GM19023 (cell line): ENCODE measurements around the gene TUBGCP2.
"Not testable (repeated sequence)": the region's sequence is repeated elsewhere in the genome, so short reads cannot be mapped to it uniquely, and the experiment has no call there.

Experiments used
- ATAC-seq: cut with Tn5 transposase; IDR thresholded peaks from one replicate; pipeline ENCODE4 v1.9.1; 2021; ENCODE audit warnings: mild to moderate bottlenecking, moderate library complexity; ENCODE audit not compliant: unreplicated experiment

The TUBGCP2 gene

GRCh38 chr10:133249975-133250754 lies 58.5 kb downstream of the TUBGCP2 start:
- no peak for ATAC-seq

GRCh38 chr10:133249094-133249780 lies 59.4 kb downstream of the TUBGCP2 start:
- ATAC-seq: no peak

DNA sequence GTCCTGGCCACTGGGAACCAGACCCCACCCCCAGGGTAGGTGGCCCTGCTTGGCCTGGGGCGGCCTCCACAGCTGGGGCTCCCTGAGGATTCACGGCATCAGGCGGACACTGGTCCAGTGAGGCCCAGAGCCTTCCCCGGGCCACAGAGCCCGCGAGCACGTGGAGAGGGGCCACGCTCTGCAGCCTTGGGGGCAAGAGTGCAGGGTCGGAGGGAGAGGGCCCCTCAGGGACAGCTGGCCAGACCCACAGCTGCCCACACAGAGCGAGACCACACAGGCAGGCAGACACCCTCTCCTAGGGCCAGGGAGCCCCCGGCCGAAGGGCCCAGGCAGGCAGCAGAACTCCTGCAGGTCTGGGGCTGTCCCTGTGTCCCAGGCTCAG lies 60.3 kb downstream of the TUBGCP2 start:
- ATAC-seq: no peak

- ATAC-seq: no peak
Measured at GRCh38 chr10:133247681-133248333, 60.9 kb downstream of the TUBGCP2 start.

DNA sequence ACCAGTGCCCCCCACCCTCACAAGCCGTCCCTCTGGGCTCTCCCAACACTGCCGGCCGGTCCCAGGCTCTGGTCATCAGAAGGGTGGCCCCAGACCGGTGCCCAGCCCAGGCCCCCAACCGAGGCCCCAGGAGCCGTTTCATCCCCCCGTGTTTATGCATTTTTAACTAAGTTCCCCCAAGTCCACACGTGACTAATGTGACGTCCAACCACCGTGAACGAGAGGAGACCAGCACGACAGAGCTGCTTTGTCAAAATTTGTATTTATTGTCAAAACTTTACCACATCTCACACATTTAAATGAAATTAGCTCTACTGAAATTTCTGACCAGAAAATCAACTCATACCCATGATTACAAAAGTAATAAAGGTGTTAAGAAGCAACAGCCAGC lies 62.4 kb downstream of the TUBGCP2 start:
- ATAC-seq: no peak

DNA sequence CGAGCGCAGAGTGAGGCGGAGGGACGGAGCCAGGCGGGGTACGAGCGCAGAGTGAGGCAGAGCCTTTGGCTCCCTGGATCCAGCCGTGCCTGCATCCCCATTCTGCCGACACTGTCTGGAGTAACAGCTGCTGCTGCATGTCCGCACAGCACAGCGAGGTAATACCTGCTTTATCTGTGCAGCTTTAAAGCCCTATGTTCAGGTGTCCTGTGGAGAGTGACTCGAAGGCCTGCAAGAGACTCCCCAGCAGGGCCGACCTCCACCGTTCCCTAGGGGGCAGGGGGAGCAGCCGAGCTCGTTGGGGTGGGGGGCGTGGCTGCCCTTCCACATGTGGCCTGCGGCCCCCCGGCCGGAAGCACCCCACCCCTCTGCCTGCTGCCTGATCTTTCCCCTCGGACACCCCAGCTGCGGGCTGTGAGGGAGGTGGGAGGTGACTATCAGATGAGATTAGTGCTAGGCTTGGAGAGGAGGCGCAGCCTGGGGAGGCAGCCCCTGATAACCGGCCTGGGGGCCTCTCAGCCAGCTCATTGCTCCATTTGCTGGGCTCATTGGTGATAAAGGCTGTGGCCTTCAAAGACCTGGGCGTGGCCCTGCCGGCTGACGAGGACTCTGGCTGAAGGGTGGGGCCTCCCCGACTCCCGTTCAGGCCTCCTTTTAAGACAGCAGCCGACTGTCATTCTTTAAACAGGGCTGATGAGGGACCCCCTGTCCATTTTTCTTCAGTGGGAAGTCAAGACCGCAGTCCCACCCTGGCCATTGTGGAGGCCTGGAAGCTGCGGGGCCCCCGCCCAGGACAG lies 63.0 kb downstream of the TUBGCP2 start:
- no peak for ATAC-seq

DNA sequence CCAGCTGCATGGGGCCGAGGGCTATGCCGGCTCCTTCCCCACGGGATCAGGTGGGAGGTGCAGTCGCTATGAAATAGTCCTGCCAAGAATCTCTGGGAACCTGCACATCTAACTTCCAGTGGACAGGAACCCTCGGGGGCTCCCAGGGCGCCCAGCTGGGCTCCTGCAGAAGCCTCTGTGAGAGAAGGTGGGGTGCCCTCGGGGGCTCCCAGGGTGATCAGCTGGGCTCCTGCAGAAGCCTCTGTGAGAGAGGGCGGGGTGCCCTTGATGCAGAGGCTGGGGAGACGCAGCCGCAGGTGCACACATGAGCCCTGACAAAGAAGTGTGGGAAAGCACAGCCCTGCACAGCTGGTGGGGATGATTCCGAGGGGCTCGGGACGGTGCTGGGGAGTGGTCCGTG lies 65.1 kb downstream of the TUBGCP2 start:
- ATAC-seq: no peak

DNA sequence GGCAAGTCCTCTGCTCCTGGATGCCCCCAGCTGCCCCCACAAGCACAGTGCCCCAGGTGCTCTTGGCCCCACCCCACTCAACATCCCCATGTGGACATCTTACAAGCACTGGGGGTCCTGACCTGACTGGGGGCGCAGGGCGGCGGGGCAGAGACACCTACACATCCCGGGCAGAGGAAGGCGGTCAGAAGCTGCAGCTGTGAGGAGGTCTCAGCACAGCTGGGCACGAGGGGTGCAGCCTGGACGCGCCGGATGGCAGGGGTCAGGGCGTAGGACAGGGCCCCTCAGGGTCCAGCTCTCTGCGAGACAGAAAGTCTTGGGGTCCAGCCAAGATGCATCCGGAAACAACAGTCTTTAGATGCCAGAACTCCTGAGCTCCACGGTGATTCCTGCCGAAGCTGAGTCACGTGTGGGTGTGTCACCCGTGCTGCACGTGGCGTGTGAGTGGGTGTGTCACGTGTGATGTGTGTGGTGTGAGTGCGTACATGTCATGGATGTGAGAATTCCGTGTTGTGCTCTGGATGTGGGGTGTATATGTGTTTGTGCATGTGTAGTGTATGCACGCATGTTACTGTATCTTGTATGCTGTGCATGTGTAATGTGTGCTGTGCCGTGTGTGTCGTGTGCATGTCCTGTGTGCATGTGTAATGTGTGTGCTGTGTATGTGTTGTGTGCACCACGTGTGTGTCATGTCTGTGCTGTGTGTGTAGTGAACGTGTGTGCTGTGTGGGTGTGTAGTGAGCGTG lies 65.9 kb downstream of the TUBGCP2 start:
- ATAC-seq: no peak

GRCh38 chr10:133241501-133242205 lies 67.0 kb downstream of the TUBGCP2 start:
- ATAC-seq: peak; percentile 49

DNA sequence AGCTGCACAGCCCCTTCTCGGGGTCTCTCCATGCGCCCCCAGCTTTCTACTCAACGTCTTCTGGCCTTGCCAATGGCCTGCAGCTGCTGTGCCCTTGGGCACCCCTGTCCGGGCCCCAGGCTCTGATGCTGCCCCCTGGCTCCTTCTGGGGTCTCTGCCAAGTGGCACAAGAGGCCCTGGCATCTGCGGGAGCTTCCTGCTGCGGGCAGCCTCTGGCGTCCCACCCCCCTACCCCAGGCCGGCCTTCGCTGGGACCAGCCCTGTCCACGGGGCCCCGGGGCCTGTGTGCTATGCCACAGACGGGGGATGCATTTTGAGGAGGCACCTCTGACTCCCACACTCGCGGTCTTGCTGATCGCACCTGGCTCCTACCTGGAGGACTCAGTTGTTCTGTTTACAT lies 68.7 kb downstream of the TUBGCP2 start:
- ATAC-seq: no peak

- ATAC-seq: no peak
Measured at GRCh38 chr10:133238466-133238804, 70.2 kb downstream of the TUBGCP2 start.

DNA sequence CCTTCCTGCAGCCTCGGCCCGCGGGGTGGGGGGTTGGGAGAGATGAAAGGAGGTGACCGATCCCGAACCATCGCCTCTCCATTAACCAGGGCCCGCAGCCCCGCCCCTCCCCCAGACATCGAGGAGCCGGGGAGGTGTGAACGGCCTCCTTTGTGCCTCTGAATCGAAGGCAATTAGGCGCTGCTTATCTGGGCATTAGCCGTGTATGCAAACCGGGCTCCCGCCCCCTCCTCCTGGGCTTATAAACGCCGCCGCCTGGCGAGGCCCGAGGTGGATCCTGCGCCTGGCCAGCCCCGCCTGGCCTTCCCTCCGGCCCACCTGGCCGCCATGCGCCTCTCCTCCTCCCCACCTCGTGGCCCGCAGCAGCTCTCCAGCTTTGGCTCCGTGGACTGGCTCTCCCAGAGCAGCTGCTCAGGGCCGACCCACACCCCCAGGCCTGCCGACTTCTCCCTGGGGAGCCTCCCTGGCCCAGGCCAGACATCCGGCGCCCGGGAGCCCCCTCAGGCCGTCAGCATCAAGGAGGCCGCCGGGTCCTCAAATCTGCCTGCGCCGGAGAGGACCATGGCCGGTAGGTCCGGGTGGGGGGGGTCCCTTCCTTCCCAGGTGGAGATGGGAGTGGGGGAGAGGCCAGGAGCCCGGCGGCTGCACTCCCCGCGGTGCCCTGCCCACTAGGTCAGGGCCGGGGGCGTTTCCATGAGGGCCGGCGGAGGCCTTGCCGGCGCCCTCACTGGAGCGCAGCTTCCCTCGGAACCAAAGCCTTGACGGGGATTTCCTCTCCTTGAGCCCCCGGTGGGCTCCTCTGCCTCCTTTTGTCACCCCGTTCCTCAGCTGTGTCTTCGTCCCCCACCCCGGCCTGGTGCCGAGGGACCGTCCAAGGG lies 70.8 kb downstream of the TUBGCP2 start, which contains the start of gene VENTX:
Gene VENTX, plus strand, starts transcription at position 268 of the 878 bp plus-strand sequence. Its CDS starts 60 bp downstream, at position 328.
- ATAC-seq: no peak

DNA sequence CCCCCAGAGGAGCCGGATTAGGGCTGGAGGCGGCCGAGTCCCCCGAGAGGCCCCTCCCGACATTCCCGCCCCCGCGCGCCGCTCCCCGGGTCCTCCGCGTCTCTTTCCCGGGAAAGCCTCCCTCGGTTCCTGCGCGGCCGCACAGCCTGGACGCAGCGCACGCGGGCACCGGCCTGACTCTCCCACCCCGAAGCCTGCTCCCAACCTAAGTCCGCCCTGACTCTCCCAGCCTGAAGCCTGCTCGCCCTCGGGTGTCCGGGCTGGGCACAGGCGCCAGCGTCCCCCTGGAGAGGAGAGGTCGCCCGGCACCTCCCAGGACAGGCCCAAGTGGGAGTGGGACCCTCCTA lies 71.5 kb downstream of the TUBGCP2 start:
- no peak for ATAC-seq

GRCh38 chr10:133236401-133237240 lies 72.1 kb downstream of the TUBGCP2 start:
- no peak for ATAC-seq

GRCh38 chr10:133235932-133236331 lies 72.7 kb downstream of the TUBGCP2 start:
- no peak for ATAC-seq

DNA sequence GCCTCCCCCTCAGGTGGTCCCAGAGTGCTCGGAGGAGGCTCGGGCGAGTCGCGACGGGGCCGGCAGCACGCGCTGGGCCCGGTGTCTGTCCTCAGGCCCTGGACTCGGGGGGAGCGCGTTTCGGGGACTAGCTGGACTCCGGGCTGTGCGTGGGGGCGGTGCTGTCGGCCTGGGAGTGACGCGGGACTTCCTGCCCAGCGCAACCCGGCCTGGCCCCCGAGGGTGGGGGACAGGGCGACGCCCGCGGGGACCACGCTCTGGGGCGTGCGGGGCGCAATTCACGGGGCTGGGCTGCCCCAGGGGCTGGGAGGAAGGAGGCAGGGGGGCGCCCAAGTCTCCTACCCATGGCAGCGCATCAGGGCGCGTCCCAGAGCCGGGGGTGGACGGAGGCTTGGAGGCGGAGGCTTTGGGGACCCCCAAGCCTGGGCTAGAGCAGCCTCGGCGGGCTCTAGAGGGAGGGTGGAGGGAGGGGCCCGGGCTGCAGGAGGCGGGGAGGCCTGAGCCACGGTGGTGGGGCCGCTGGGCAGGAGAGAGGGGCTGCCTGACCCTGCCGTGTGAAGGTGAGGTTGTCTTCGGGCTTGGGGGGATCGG lies 73.3 kb downstream of the TUBGCP2 start:
- no peak for ATAC-seq

- not testable (repeated sequence) for ATAC-seq
Measured at GRCh38 chr10:133234796-133235195, 73.9 kb downstream of the TUBGCP2 start.
